HG03442 (cell line): ENCODE results near the gene STPG1.

Experiments
- ATAC-seq: cut with Tn5 transposase; IDR thresholded peaks from one replicate; pipeline ENCODE4 v1.9.1; 2021; ENCODE audit warnings: mild to moderate bottlenecking, moderate library complexity; ENCODE audit not compliant: unreplicated experiment

The STPG1 gene

DNA sequence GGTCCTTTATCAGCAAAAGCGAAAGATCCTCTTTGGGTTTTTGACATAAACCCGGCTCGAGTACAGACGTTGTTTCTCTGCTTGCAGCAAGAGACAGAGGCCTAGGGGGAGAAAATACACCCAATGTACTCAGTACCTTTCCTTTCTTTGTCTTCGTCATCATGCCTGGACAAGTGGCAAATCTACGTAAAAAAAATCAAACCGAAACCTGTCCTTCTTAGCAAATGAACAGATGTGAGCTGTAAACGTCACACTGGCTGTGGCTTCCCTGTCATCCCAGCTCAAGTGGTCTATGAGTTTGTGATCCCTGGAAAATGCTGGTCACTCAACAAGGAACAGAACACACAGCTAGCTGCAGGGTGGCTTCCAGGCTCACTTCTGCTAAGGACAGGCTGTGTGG is 39.9 kb downstream of the STPG1 start:
- no peak for ATAC-seq

DNA sequence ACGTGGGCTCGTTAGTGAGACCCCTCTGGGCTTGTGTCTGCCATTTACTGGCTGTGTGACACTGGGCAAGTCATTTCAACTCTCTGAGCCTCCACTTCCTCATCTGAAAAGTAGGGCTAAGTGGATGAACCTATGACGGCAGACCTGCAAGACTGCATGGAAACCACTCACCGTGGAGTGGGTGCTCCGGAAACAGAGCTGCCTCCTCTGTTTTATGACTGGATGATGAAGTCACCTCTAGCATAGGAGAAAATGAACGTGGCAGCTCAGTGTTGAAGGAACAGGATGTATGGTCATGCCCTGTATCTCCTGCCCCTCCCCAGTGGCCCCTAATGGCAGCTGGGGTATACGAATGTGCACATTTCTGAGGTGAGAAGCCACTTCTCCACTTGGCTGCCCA is 40.5 kb downstream of the STPG1 start:
- ATAC-seq: no peak

DNA sequence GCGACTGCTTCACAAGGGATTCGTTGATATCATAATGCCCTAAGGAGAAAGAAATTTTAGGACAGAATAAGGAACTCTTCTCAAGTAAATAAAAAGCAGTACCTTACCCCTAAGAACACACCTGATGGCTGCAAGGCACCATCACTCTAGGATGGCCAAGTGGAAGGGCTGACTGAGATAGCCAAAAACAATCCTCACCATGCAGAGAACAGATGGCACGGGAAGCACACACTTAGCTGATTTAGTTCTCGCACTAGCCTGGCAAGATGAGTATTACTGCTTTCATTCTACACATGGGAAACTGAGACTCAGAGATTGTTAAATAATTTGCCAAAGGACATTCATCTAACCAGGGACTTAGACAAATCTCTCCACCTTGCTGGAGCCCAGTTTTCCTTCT is 43.8 kb downstream of the STPG1 start:
- no peak for ATAC-seq

GRCh38 chr1:24369199-24369598 is 44.4 kb downstream of the STPG1 start:
- ATAC-seq: no peak

GRCh38 chr1:24366707-24367106 is 46.9 kb downstream of the STPG1 start:
- ATAC-seq: no peak

DNA sequence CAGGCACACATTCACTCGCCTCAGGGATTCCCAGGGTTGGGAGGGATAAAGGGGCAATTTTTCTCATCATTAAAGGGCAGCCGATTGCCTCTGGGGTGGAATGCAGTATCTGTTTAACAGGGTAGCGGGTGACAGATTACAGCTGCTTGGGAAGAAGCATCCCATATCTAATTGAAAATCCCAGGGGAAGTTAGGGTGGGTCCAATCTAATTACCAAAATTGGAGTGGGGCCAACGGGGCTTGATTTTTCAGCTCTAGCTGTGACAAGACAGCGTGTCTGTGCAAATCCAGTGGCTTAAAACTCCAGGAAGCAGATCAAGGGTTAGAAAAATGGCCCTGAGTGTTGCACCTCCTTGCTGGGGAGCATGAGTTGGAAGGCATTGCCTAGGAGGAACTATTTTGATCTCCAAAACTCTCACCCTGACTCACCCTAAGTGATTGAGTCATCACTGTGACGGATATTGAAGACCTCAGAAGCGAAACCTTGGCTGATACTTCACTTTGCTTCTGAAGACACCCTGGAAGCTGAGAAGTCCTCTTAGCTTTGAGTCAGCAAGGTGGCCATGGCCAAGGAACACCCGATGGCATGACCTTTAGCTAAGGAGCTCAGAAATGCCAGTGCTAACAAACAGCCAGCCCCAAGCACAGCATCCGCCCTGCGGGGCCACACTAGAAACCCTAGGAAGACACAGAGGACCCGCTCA is 48.5 kb downstream of the STPG1 start:
- ATAC-seq: peak; percentile 84

DNA sequence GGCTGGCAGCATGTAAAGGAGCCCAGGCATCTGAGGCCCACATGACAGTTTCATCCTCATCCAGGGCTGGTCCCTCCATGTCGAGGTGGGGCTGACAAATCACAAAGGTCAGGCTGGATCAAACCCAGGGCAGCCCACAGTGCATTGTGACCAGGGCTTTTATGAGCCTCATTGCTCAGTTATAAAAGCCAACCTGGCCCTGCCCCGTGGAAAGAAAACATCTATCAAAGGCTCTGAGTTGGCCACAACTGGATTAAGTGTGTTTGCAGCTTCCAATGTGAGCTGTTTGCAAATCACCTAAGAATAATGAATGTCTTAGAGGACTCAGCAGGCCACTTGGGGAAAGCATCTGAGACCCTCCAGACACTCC is 49.0 kb downstream of the STPG1 start:
- ATAC-seq: no peak

DNA sequence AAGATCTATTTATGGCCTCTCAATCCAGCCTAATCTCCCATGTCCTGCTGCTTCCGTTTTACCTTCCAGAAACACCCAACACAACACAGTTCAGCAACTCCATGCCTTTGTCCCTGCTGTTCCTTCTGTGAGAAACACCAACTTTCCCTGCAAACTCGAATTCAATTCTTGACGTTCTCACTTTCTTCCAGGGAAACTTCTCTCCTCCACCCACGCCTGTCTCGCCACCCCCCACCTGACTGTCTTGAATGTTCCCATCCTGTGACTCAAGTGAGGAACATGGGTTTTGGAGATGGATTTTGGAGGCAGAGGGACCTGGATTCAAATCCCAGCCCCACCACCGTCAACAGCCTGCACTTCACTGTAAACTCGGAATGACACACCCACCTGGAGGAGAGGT is 49.6 kb downstream of the STPG1 start:
- ATAC-seq: no peak

GRCh38 chr1:24362982-24363614 is 50.5 kb downstream of the STPG1 start:
- no peak for ATAC-seq

DNA sequence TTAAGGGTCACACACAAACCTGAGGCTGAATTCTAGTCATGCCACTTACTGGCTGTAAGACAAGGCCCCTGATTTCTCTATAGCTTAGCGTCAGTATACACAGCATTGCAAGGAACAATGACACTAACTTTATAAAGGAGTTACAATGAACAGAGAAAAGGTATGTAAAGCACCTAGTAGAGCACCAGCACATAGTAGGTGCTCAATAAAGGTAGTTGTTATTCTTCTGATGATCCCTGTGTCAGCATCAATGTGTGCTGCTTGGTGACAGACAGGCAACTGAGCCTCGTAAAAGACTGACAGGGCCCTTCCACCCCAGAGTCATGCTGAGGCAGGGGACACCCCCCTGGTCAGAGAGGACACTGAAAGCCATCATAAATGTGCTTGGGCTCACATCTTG is 51.2 kb downstream of the STPG1 start:
- ATAC-seq: no peak

DNA sequence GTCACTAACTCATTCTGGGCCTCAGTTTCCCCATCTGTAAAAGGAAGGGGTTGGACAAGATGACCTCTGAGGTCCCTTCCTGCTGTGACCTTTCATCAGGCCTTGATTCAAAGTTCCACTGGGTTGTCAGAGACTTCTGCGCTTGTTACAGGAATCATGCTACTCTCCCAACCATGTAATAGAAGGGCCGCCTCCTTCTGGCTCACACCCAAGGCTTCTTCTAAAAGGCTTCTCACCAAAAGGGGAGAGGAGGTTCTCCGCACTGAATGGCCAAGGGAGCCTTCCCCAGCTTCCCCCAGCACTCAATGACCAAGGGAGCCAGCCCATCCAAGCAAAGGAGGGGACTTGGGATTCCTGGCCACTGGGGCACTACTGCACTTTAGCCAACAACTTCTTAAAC is 51.8 kb downstream of the STPG1 start:
- no peak for ATAC-seq

- no peak for ATAC-seq
Observed at GRCh38 chr1:24360681-24361080, 52.9 kb downstream of the STPG1 start.

- no peak for ATAC-seq
Observed at GRCh38 chr1:24357038-24357437, 56.5 kb downstream of the STPG1 start.

DNA sequence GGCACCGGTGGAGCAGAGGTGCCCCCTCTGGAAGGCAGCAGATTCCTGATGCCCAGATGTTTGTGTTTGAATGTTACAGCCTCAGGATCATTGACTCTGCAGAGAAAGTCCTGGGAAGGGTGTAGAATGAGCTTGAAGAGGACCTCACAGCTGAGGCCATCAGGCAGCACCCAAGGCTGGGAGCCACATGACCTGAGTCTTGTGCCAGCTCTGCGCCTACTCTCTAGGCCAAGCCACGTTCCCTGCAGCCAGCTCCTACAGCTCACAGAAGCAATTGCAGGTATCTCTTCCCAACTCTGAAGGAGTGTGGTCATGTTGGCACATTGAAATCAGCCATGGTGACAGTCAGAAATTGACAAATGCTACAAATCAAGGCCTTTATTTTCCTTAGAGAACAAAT is 58.1 kb downstream of the STPG1 start:
- ATAC-seq: no peak

DNA sequence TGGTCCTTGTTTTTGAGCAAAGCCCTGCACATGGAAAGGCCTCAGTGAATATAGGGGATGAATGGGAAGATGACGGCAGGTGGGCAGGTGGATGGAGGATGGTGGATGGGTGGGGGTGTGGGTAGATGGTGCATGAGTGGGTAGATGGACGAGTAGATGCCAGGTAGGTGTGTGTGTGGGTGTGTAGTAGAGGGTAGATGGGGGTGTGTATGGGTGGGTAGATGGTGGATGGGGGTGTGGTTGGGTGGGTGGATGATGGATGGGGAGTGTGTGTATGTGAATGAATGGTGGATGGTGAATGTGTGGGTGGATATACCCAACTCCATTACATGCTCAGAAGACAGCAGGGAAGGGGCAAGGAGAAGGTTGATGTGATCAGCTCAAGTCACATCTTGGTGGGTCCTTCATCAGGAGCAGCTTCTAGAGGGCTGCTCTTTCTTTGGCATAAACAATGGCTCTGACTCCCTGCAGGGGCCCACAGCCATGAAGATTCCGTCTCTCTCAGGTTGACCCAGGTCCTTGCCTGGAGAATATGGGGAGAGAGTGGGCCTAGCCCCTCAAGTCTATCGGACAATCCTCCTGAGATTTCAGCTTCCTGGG is 60.2 kb downstream of the STPG1 start:
- ATAC-seq: no peak

DNA sequence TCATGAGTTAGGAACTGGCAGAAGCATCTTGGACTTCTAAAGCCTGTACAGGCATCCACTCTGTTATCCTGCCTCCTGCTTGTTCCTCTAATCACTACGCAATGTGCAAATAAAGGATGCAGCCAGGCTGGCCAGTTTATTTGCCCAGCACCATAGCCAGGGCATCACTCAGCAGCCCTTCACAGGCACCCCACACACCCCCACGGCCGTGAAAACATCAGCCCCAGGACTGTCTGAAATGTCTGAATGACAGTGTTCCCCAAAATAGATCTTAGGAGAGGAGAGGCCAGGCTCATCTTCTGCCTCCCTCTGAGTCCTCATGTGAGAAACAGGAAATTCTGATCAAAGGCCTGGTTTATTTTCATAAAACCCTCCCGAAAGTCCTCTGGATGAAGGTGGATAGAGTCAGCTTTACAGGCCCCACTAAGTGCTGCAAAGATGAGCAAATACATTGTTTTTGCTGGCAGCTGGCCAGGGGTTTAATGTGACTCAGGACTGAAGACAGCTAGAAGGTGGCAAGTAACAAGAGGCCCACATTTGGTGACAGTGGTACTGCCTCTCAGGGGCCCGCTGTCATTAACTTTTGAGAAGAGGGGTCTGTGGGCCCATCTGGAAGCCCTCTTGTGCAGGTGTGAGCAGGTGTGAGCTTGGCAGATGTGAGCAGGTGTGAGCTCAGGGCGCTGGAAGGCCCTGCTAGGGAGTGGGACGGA is 61.5 kb downstream of the STPG1 start:
- no peak for ATAC-seq

DNA sequence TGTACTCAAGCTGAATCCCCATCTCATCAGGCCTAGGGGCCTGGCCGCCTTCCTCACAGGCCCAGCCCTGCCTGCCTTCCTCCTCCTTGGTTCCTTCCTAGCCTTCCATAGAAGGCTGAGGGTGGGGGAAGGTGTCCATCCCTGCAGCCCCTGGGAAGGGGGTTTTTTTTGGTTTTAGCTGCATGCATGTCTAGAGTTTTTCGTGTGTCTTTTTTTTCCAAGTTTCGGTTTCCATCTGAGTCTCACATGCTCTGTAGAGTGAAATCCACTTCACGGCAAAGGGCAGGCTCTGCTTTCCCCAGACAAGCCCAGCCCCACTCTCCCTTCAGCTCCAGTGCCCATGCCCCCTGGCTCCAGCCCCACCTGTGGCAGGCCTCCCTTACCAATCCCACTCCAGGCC is 62.3 kb downstream of the STPG1 start:
- no peak for ATAC-seq

GRCh38 chr1:24349891-24350290 is 63.7 kb downstream of the STPG1 start:
- no peak for ATAC-seq

DNA sequence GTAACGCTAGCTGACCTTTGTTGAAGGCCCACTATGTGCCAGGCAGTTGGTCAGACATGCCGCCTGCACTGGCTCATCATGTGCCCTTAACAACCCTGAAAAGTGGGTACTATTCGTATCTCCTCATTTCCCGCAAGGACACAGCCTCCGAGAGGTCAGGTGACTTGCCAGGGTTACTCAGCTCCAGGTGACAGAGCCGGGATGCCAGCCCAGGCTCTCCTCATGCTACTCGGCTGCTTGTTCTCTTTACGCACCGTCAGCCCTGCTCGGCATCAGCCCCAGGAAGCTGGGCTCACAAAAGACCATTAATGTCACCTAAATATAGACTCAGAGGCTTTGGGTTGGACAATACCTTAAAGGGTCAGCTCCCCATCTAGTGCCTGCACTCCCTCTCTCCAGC is 65.4 kb downstream of the STPG1 start:
- ATAC-seq: no peak

DNA sequence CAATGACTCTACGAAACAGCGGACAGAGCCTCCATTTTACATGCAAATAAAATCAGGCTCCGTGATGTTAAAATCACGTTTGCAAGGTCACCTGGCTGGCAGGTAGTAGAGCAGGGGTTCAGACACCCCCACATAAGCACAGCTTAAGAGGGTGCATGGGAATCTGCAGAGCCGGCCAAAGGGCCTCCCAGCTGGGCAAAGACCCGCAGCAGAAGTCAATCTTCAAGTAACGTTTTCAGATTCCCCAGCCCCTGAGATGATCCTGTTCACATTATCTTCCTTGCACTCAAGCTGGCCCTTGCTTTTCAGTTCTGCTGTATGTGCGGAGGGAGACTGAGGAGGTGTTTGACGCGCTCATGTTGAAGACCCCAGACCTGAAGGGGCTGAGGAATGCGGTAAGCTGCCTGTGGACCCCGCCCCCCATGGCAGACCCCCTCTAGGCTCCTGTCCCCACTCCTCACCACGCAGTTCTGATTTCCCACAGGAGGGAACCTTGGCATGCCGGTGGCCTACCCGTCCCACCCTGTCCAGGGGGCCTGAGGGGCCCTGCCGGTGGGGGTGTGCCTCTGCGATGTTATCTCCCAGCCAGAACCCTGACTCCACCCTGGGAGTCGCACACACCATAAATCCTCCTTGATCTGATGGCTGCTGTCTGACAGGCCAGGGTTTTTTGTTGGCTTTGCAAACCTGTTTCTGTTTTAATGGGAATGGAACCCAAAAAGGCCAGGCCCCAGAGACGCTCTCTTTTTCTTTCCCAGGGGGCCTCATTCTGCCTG is 66.2 kb downstream of the STPG1 start:
- ATAC-seq: no peak

GRCh38 chr1:24345334-24345733 is 68.2 kb downstream of the STPG1 start:
- ATAC-seq: no peak
